DMS53 treated with DMSO at 0.1 percent for 48 hours (cell line): Measurements from ENCODE around the gene PPARA.
A peak's percentile ranks its signal among the peaks of the same experiment; 100 is the strongest.
"Not testable (repeated sequence)": the region's sequence is repeated elsewhere in the genome, so short reads cannot be mapped to it uniquely, and the experiment has no call there.

ENCODE experiments used
- DNase-seq: peaks from one replicate; lab custom pipeline; 2025; ENCODE audit not compliant: unreplicated experiment; lab: John Stamatoyannopoulos, UW

PPARA gene

DNA sequence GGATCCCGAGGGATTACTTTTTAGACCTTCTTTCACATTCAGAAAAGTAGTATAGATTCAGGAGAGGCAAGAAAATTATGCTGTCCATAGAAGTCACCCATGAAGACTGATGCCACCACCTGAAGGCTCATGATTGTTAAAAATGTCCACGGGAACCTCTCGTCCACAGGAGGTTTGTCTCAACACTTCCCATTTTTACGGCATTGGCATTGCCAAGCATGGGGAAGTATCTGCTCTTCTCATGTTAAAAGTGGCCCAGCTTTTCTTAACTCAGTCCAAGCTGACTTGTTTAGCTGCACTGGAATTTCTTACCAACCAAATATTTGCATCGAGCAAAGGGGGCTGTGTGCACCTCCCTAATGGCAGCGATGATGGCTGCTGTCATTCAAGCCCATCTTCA lies 90.2 kb downstream of the PPARA start:
- no peak for DNase-seq

DNA sequence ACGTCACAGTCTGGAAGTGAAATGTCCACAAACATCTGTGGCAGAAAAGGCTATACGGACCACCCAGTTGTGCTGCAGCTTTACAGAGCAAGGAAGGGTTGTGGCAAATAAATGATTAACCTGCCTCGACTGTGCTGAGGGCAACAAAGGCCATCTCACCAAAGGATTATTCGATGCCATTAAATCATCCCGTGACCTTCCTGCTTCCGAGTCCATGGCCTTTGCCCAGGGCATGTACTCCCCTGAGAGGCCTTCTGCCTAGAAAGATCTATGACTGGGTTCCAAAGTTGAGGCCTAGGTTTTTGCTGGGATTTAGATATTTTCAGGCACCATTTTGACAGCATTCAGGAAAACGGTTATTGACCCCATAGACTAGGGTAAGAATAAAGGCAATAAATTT lies 90.6 kb downstream of the PPARA start:
- no peak for DNase-seq

DNA sequence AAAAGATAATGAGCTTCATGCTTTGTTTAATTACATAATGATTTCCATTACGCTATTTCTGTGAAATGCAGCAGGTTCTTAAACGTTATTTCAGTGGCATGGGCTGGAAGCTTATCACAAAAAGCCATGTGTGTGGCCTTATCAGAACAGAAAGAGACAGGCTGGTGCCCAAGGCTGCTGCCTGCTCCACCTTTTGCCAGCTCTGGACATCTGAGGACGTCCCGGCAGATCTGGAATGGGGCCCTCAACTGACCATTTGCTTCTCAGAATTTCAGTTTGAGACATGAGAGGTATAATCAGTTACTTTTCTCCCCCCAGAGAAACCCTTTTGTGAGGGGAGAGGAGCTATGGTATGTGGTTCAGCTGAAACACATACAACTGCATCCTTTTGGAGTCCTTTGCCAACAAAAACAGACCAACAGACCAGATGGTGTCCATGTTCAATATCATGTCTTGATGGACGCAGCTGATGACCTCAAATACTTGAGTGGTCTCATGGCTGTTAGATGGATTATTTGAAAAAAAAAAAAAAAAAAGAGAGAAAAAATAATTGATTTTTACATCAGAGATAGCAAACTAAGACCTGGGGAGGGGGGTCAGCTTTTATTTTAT lies 91.2 kb downstream of the PPARA start:
- no peak for DNase-seq

DNA sequence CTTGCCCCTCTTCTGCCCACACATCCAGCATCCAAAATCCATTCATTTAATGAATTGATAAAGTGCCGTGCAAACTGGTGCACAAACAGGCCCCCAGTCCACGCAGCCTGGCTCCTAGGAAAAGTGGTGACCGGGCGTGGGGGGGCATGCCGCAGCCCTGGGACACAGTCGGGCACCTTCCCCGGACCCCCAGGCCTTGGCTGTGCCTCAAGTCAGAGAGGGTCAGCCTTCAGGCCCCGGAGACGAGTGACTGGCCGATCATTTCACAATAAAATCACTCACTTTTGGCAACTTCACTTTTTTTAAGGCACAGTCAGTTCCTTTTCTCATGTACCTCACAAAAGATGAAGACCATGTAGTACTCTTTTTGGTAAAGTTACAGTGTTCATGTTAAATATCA lies 91.8 kb downstream of the PPARA start:
- no peak for DNase-seq

DNA sequence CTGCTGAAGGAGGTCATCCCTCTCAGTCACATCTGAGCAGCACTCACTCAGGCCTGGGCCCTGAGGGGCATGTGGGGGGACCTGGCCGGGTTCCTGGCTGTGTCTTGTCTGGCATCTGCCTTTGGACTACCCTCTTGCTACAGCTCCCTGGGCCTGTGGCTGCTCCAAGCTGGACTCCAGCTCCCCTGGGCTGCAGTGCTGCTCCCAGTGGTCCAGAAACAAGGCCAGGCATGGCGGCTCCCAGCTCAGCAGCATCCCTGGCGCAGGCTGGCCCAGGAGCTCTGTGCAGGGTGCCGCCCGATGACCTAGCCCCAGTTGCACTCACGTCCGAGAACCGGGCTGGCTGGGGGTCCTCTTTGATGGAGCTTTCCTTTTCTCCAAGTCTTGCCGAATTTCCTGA lies 94.4 kb downstream of the PPARA start:
- DNase-seq: no peak

DNA sequence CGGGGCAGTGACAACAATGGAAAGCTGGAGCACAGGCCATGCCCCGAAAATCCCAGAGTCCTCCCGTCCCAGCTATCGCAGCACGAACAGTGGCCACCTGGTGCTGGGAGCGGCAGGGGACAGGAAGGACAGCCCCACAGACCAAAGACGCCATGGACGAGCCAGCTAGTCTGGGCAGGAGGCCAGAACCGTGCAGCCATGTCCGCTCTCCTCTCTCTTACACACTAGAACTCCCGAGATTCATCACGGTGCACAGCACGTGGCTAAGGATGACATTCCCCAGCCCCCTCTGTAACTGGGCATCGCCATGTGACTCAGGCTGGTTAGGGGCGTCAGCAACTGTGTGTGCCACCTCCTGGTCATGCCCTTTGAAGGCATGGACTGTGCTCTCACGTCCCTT lies 95.2 kb downstream of the PPARA start:
- no peak for DNase-seq

DNA sequence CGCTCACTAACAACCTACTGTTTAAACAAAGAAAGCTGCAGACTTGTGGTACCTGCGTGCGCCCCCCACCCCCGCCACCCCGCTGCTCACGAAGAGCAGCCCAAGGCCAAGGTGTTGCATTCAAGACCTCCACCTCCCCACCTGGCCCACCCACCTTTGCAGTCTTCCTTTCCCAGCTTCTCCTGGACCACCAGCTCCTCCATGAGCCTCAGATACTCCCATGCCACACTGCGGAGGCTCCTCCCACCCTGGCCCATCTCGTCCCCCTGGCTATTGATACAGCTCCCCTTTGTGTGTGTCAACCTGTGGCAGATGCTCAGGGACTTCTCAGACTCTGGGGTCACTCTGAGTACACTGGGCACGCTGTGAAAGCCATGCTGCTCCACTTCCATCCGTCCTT lies 95.9 kb downstream of the PPARA start:
- DNase-seq: no peak

DNA sequence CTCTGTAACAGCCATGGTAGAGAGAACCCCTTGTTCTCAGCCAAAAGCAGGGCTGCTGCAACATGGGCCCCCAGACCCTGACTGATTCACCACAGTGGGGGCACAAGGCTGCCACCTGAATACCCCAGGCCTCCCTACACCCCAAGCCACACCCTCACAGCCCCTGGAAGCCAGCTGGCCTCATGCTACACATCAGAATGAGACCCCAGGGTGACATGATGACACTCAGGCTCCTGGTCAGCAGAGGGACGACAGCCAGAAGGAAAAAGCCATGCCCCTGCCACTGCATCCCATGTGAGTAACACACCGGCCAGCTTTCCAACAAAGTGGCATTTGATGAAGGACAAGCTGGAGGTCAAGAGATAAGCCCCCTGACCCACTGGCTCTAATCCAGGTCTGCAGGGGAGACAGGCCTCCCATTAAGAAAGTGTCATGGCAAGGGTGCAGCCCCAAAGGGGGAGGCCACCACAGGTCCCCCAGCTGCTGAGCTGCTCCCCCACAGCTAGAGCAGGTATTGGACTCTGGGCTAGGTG lies 97.2 kb downstream of the PPARA start:
- no peak for DNase-seq

DNA sequence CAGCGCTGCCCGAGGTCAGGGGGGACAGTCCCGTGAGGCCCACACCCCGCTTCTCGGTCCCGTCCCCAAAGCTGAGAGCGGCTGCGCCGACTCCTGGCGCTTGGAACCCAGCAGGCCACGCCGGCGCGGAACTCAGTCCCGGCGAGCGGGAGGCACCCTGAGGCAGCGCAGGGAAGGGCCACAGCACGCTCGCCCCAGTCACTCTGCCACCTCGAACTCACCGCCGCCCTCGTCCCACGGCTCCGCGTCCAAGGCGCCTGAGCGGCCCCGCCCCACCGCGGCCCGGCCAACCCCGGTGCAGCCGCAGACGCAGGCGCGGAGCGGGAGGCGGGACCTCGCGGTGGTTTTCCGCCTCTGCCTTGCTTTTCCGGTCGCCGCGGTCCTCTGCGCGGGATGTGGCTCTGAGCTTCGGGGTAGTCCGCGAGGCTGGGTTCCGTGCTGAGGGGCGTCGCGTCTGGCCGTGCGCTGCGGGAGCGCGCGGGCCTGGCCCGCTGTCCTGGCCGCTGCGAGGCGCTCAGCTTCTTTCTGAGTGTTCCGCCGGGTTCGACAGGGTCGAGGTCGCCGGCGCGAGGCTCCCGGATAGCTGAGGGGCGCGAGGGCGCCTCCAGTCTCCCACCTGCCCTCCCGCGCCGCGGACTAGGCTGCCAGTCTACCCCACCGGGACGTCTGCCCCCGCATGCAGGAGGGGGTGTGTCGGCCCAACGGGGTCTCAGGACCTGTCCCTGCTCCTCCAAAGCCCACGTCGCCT lies 99.9 kb downstream of the PPARA start, which contains the start of gene CDPF1:
CDPF1 (minus strand) TSS at position 259 of the 748 bp plus-strand sequence. CDS start 2,009 bp downstream, outside the sequence.
- DNase-seq: peak; percentile 75

DNA sequence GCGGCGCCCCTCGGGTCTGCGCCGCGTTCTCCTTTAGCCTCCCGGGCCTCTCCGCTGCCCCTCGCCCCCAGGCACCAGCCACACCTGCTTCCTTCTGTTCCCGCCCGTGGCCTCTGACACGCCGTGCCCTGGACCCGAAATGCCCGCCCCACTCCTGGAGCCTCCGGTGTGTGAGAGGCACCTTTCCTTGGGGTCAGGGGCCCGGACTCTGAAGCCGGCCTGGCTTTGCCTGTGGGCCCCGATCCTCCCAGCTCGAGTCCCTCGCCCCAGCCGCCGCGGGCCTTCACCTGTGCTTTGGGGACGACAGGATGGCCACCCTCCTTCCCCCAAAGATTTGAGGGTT lies 100.4 kb downstream of the PPARA start:
- no peak for DNase-seq

DNA sequence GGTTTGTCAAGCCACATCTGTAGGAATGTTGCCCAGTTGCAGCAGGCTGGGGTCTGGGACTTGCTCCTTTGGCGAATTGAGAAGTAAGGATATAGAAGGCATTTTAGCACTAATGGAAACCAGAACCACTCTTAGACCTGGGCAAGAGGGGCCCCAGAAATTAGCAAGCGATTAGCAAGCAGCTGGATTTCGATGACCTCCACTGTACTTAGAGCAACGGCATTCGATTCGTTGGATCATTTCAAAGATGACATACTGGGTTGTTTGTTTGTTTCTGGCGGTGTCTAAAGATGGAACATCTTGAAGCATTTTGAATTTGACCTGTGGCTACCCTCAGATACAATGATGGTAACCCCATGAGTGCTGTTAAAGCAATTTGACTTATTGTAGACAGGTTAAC lies 100.9 kb downstream of the PPARA start:
- no peak for DNase-seq

DNA sequence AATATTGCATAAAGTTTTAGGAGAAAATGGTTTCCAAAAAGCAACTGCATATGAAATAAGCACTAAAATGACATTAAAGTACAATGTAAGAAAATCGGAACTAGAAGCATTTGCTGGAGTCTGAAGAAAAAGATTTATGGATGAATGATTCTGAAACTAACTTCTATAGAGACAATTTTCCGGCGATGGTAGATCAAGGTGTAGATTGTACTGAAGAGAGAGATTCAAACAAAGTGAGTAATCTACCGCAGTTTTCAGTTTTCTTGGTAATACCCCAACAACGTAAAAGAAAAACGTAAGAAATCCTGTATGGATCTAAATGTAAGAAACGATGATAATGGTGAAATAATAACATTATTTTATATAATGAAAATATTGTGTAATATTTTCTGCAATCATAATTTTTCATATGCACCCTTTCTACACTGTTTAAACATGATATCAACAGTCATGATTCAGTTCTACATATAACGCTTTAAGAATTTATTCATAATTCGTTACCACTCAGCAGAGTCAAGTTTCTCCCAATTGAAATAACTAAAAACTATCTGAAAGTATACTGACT lies 101.6 kb downstream of the PPARA start:
- no peak for DNase-seq

DNA sequence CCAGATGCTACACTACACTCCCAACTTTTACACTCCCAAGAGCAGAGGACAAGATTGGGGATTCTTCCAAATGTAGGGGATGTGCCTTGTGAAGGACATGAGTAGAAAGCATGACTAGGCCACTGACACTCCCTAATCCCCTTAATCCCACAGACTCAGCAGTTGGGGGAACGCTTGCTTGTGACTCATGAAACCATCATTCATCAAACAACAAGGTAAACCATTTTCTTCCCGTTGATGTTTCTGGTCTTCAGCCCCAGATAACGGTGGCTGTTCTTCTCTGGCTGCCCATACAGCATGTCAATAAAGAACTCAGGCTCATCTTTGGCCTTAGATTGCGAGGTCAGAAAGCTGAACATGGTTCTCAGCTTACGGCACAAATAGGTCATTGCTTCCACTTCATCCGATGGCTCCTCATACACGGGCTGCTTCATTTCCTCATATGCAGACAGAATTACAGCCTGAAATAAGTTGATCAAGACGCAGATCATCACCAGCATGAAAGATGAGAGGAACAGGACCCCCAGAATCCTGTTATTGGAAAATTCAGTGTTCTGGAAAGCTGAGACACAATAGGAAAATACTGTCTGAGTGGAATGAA lies 106.1 kb downstream of the PPARA start:
- no peak for DNase-seq

DNA sequence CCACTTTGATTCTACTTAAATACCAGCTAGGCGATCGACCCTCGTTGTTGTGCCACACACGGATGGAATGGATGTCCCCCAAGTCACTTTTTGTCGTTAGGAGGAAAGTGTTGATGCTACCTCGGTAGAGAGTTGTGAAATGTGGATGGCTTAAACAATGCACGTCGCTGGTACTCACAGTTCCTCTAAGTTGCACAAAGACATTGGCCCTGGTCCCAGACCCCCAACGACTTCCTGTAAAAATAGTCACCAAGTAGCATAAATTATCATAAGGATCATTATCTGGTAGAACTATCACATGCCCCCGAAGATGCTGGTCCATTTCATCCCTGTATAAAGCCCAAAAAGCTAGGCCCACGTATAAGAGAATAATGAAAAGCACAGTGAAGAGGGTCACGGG lies 109.0 kb downstream of the PPARA start:
- DNase-seq: no peak

DNA sequence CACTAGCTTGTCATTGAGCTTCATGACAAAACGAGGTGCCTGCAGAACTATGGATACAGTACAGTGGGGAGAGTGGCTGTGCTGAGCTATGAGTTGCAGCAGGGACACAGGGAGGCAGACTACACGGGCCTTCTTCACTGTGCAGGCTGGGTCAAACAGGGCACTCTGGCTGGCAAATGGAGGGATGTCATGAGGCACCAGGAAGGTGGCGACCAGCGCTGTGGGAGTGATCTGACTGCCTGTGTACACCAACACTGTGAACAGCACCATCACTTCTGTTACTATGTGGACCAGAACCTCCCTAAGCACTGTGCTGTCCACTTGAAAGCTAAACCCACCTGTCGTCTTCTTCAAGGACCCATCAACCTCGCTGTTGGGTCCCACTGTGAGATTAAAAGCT lies 109.7 kb downstream of the PPARA start:
- no peak for DNase-seq

DNA sequence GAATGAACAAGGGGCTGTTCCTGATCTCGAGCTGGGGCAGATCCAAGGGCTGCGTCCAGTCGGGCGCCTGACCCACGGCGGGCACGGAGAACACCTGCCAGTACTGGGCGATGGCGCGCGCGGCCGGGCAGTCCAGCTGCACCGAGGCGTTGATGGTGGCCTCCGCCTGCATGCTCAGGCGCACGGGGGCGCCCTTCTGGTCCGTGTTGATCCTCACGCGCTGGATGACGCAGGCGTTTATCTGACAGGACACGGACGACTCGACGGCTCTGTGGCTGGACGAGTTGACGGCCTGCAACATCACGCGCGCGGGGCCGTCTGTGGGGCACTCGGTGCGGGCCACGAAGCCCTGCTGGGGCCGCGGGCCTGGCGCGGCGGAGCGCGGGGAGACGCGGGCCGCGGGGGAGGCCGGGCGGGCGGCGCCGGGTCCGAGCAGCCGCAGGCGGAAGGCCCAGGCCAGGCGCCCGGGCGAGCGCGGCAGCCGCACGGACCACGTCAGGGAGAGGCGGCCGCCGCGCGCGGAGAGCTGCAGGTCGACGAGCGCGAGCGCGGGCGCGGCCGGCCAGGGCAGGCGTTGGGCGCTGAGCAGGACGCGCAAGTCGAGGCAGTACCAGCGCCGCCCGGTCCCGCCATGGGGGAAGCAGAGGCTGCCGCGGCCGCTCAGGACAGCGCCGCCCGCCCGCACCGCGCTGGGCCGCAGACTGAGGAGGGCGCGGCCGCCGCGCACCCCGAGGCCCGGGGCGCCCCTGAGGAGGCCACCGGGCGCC lies 112.3 kb downstream of the PPARA start:
- peak; percentile 74 for DNase-seq

DNA sequence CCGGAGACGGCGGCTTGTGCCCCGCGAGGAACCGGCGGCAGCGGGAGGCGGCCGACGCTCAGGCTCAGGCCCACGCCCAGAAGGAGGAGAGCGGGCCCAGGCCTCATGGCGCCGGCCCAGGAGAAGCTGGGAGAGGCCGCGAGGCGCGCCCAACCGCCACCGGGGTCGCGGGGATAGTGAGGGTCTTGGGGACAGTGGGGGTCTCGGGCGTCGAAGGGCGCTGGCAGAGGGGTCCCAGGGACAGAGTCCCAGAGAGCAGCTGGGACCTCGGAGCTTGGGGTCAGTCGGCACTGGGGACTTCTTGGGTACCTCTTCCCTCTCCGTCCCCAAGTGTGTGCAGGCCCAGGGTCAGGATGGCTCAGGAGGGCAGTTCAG lies 112.9 kb downstream of the PPARA start, which contains the start of gene PKDREJ:
PKDREJ (minus strand) TSS at position 128 of the 375 bp plus-strand sequence; CDS start at position 107, 21 bp downstream.
- DNase-seq: no peak

DNA sequence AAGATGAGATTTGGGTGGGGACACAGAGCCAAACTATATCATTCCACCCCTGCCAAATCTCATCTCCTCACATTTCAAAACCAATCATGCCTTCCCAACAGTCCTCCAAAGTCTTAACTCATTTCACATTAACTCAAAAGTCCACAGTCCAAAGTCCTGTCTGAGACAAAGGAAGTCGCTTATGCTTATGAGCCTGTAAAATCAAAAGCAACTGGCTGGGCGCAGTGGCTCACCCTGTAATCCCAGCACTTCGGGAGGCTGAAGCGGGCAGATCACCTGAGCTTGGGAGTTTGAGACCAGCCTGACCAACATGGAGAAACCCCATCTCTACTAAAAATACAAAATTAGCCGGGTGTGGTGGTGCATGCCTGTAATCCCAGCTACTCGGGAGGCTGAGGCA lies 114.2 kb downstream of the PPARA start:
- not testable (repeated sequence) for DNase-seq

DNA sequence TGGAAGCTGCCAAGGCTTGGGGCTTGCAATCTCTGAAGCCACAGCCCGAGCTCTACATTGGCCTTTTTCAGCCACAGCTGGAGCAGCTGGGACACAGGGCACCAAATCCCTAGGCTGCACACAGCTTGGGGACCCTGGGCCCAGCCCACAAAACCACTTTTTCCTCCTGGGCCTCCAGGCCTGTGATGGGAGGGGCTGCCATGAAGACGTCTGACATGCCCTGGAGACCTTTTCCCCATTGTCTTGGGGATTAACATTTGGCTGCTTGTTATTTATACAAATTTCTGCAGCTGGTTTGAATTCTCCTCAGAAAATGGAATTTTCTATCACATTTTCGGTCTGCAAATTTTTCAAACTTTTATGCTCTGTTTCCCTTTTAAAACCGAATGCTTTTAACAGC lies 115.3 kb downstream of the PPARA start:
- not testable (repeated sequence) for DNase-seq

DNA sequence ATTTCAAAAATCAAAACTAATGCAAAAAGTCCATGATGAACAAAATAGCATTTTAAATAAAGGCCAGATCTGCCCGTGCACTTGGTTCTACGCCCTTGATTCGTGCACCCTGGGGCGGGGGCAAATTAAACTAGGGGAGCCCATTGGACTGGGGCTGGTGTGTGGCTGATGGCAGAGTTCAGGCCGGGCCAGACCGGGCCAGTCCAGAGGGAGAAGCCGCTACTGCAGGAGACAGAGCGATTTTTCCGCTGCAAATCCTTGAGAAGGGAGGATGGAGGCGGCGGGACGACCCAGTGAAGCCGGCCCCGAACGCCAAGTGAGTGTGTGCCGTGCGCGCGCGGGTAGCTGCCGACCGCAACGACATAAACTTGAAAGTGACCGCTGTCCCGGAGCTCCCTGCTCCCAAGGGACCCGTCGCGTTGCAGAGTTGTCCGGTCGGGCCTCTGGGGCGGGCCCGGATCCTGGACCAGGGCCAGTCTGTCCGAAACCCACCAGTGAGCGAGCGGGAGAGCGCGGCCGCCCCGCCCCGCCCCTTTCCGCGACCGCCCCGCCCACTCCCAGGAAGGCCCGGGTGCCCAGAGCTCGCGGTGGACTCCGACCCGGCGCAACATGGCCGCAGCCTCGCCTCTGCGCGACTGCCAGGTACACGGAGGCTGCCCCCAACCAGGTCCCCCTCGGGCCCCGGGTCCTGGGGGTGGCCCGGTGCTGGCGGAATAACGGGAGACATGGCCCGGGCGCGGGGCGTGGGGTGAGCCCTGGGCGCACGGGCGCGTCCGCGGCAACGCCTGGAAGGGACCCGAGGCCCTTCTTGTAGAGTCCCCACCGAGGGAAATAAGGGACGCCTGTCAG lies 117.3 kb downstream of the PPARA start, which contains the start of gene TTC38:
TTC38 (plus strand) TSS at position 578 of the 849 bp plus-strand sequence; CDS start at position 610, 32 bp downstream.
- DNase-seq: peak; percentile 62
